H1 (cell line): Measurements from ENCODE around the gene GNAO1. TPM values are rescaled to one million over a fixed set of nuclear protein-coding genes. Genes with fewer than 3 reads are reported as not detected.

Source experiments
- ATF2 ChIP-seq: IDR thresholded peaks from 2 replicates; pipeline ENCODE4 v1.6.1; 2012; ENCODE audit warnings: low read length, inconsistent platforms
- BRCA1 ChIP-seq: IDR thresholded peaks from 2 replicates; pipeline ENCODE4 v1.6.1; 2012; ENCODE audit warnings: low read depth, low read length, improper control_type of control experiment
- GABPA ChIP-seq: IDR thresholded peaks from 2 replicates; pipeline ENCODE4 v1.6.1; 2011; ENCODE audit warnings: mild to moderate bottlenecking, low read length, moderate library complexity, borderline replicate concordance; ENCODE audit not compliant: insufficient read depth
- RAD21 ChIP-seq, 2 experiments: IDR thresholded peaks in 1 of 2; conservative IDR thresholded peaks in 1 of 2; 2 replicates each; pipeline ENCODE4 v1.6.1; 2011; ENCODE audit warnings: low read depth in 2 of 2, low read length in 2 of 2, improper control_type of control experiment in 1 of 2, inconsistent platforms in 1 of 2, mild to moderate bottlenecking in 1 of 2, moderate library complexity in 1 of 2
- polyA plus RNA-seq, 7 experiments: library from polyadenylated mRNA; depleted of rRNA in 3 of 7; stranded (reverse) in 5 of 7; unstranded in 2 of 7; fragments of >200 nt in 5 of 7; fragments of 200-250 nt in 2 of 7; gene quantifications; 1 replicate in 5 of 7; 2 replicates in 1 of 7; 4 replicates in 1 of 7; pipeline versions ENCODE4 v1.2.1 to v1.2.3, GENCODE V29; 2011 to 2013; ENCODE audit warnings: missing spikeins in 2 of 7, mixed read lengths in 2 of 7
- total RNA-seq: library from RNA; stranded (reverse); fragmentation: NEBNext Ultra II Directional; extraction: Animal tissue kit (Norgen Biotek cat#: 25700); gene quantifications from 2 replicates; pipeline ENCODE4 v1.2.1, GENCODE V29; 2021
- TF ChIP-seq, protein P1 (sequence below): fragments of 300-600 bp; sonication (generic); IDR thresholded peaks from 2 replicates; pipeline ENCODE4 v1.7.1; 2012; ENCODE audit warnings: low read length, moderate library complexity, mild to moderate bottlenecking, inconsistent platforms; ENCODE audit not compliant: insufficient replicate concordance
- TF ChIP-seq, protein P2 (sequence below): IDR thresholded peaks from 2 replicates; pipeline ENCODE4 v1.6.1; 2012; ENCODE audit warnings: inconsistent platforms

GNAO1 gene
- total and polyA plus RNA-seq, 2 of the 8 experiments (the other 6 are each of a cell fraction or from before 2014, with no cell fraction given), result 6.7 to 34.4 TPM

DNA sequence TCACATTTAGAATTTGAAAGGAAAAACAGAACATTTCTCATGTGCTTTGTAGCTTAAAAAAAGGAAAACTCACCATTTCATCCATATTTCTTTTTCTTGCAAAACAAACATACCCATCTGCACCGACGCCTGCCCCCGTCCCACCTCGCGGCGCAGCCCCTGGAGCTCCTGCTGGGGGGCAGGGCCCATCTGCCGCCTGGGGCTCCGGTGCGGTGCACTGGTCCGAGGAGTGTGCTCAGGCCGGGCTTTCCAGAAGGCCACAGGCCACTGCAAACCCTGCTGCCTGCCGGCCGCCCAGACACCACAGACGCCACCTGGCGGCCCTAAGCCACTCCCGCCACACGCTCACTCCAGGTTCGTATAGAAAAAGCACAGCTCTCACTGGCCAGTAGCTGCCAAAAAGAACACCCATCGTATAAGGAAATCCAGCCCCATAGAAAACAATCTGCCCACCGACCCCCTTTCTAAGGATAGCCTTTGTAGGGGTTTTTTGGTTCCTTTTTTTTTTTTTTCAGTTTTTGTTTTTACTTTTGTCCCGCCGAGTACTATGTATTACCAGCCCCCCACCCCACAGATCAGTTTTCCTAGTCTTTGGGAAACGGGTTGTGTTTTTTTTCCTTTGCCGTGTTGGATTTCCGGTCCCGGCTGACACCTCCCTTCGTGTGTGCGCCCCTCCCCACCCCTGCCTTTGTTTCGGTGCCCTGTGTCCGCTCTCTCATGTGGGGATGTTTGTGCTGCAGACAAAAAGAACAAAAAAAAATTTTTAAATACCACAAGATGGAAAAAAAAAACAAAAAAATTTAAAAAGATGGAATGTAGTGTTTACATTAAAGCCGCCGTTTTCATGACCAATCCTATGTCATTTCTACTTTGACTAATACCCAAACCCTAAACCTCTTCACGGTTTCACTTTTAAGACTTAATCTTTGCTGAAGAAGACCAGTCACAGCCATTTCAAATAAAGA lies 165.3 kb downstream of the GNAO1 start (continued):
- TF ChIP-seq, protein P1, sequence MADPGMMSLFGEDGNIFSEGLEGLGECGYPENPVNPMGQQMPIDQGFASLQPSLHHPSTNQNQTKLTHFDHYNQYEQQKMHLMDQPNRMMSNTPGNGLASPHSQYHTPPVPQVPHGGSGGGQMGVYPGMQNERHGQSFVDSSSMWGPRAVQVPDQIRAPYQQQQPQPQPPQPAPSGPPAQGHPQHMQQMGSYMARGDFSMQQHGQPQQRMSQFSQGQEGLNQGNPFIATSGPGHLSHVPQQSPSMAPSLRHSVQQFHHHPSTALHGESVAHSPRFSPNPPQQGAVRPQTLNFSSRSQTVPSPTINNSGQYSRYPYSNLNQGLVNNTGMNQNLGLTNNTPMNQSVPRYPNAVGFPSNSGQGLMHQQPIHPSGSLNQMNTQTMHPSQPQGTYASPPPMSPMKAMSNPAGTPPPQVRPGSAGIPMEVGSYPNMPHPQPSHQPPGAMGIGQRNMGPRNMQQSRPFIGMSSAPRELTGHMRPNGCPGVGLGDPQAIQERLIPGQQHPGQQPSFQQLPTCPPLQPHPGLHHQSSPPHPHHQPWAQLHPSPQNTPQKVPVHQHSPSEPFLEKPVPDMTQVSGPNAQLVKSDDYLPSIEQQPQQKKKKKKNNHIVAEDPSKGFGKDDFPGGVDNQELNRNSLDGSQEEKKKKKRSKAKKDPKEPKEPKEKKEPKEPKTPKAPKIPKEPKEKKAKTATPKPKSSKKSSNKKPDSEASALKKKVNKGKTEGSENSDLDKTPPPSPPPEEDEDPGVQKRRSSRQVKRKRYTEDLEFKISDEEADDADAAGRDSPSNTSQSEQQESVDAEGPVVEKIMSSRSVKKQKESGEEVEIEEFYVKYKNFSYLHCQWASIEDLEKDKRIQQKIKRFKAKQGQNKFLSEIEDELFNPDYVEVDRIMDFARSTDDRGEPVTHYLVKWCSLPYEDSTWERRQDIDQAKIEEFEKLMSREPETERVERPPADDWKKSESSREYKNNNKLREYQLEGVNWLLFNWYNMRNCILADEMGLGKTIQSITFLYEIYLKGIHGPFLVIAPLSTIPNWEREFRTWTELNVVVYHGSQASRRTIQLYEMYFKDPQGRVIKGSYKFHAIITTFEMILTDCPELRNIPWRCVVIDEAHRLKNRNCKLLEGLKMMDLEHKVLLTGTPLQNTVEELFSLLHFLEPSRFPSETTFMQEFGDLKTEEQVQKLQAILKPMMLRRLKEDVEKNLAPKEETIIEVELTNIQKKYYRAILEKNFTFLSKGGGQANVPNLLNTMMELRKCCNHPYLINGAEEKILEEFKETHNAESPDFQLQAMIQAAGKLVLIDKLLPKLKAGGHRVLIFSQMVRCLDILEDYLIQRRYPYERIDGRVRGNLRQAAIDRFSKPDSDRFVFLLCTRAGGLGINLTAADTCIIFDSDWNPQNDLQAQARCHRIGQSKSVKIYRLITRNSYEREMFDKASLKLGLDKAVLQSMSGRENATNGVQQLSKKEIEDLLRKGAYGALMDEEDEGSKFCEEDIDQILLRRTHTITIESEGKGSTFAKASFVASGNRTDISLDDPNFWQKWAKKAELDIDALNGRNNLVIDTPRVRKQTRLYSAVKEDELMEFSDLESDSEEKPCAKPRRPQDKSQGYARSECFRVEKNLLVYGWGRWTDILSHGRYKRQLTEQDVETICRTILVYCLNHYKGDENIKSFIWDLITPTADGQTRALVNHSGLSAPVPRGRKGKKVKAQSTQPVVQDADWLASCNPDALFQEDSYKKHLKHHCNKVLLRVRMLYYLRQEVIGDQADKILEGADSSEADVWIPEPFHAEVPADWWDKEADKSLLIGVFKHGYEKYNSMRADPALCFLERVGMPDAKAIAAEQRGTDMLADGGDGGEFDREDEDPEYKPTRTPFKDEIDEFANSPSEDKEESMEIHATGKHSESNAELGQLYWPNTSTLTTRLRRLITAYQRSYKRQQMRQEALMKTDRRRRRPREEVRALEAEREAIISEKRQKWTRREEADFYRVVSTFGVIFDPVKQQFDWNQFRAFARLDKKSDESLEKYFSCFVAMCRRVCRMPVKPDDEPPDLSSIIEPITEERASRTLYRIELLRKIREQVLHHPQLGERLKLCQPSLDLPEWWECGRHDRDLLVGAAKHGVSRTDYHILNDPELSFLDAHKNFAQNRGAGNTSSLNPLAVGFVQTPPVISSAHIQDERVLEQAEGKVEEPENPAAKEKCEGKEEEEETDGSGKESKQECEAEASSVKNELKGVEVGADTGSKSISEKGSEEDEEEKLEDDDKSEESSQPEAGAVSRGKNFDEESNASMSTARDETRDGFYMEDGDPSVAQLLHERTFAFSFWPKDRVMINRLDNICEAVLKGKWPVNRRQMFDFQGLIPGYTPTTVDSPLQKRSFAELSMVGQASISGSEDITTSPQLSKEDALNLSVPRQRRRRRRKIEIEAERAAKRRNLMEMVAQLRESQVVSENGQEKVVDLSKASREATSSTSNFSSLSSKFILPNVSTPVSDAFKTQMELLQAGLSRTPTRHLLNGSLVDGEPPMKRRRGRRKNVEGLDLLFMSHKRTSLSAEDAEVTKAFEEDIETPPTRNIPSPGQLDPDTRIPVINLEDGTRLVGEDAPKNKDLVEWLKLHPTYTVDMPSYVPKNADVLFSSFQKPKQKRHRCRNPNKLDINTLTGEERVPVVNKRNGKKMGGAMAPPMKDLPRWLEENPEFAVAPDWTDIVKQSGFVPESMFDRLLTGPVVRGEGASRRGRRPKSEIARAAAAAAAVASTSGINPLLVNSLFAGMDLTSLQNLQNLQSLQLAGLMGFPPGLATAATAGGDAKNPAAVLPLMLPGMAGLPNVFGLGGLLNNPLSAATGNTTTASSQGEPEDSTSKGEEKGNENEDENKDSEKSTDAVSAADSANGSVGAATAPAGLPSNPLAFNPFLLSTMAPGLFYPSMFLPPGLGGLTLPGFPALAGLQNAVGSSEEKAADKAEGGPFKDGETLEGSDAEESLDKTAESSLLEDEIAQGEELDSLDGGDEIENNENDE, result no peak
- TF ChIP-seq, protein P2, sequence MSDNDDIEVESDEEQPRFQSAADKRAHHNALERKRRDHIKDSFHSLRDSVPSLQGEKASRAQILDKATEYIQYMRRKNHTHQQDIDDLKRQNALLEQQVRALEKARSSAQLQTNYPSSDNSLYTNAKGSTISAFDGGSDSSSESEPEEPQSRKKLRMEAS, result peak; percentile 58
- no peak for TF ChIP-seq ATF2
- TF ChIP-seq GABPA, result peak; percentile 46; the same call in 1 of the 2 replicates
- TF ChIP-seq BRCA1, result no peak
- peak; percentile 77 to 79 for TF ChIP-seq RAD21 (IDR thresholded peaks at IDR 0.05 in 1 of 2, conservative IDR thresholded peaks at IDR 0.05 in 1 of 2; ENCODE audit: low read depth in 2 of 2, low read length in 2 of 2)
